Neural cell (in vitro differentiated cells): Measurements from ENCODE around the gene NCAM1.

Experiments used
- EP300 ChIP-seq: fragments of 450-650 bp; conservative IDR thresholded peaks from 2 replicates; pipeline ENCODE4 v1.6.1; 2014; ENCODE audit warnings: antibody characterized with exemption, mild to moderate bottlenecking, moderate library complexity; ENCODE audit not compliant: poor library complexity, severe bottlenecking
- EZH2 ChIP-seq: fragments of 200-600, 300-800 bp; shearing (Covaris generic), sonication (generic); IDR thresholded peaks from 2 replicates; pipeline ENCODE4 v1.6.1; 2014; ENCODE audit warnings: antibody characterized with exemption, low read length, borderline replicate concordance, mild to moderate bottlenecking; ENCODE audit not compliant: insufficient read depth, poor library complexity, severe bottlenecking
- POLR2AphosphoS5 ChIP-seq: IDR thresholded peaks from 2 replicates; pipeline ENCODE4 v1.6.1; 2012
- REST ChIP-seq: IDR thresholded peaks from 2 replicates; pipeline ENCODE4 v1.6.1; 2012; ENCODE audit warnings: borderline replicate concordance
- TAF1 ChIP-seq: IDR thresholded peaks from 2 replicates; pipeline ENCODE4 v1.6.1; 2012; ENCODE audit warnings: low read depth
- TF ChIP-seq, protein P1 (sequence below): fragments of 450-650 bp; IDR thresholded peaks from 2 replicates; pipeline ENCODE4 v1.5.1; 2014; ENCODE audit warnings: antibody characterized with exemption, mild to moderate bottlenecking, moderate library complexity; ENCODE audit not compliant: poor library complexity, severe bottlenecking

DNA sequence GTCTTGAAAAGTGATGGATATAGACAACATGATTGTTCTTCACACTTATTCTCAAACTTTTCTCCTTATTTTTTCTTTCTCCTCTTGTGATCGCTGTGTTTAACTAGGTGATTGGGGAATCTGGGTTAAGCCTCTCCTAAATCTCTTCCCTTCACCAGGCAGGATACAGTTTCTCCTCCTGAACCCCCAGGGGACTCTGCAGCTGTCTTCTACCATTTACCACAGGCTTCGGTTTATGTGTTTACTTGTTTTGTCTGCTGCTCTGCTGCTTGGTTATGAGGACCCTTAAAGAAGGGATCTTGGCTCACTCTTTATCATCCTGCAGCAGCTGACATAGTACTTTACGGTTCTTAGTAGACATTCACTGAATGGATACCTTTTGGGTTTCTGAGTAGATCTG is 124.2 kb downstream of the NCAM1 start:
- TF ChIP-seq, protein P1, sequence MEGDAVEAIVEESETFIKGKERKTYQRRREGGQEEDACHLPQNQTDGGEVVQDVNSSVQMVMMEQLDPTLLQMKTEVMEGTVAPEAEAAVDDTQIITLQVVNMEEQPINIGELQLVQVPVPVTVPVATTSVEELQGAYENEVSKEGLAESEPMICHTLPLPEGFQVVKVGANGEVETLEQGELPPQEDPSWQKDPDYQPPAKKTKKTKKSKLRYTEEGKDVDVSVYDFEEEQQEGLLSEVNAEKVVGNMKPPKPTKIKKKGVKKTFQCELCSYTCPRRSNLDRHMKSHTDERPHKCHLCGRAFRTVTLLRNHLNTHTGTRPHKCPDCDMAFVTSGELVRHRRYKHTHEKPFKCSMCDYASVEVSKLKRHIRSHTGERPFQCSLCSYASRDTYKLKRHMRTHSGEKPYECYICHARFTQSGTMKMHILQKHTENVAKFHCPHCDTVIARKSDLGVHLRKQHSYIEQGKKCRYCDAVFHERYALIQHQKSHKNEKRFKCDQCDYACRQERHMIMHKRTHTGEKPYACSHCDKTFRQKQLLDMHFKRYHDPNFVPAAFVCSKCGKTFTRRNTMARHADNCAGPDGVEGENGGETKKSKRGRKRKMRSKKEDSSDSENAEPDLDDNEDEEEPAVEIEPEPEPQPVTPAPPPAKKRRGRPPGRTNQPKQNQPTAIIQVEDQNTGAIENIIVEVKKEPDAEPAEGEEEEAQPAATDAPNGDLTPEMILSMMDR: no peak
- TF ChIP-seq EZH2 (no peak), EP300 (no peak), POLR2AphosphoS5 (no peak), TAF1 (no peak), REST (no peak)
